Measurements from ENCODE around the gene DUSP3. TPM values are rescaled to one million over a fixed set of nuclear protein-coding genes. Genes with fewer than 3 reads are reported as not detected.

DUSP3 gene
- 10 to 100 TPM; 12.2 to 13.5 TPM for total RNA-seq

- Mint-ChIP-seq H3K4me3 (peak within 1 kb of the TSS; percentile 78), H3K27me3 (ENCODE audit: low read depth) (peaks cover 13% of the 10 kb centered on the region), H3K9me3 (no peaks in the 10 kb centered on the region), H3K4me1 (ENCODE audit: low read depth) (peaks cover 9% of the 10 kb centered on the region), H3K36me3 (ENCODE audit: low read depth) (peaks cover 1% of the 10 kb centered on the region), H3K27ac (no peak within 1 kb of the TSS)
- DNase-seq, result peak; percentile 70
- CTCF ChIA-PET, result interaction anchor here (1.0 kb wide), 2 partner anchors 12 to 13 kb away, joined by 3 to 4 read pairs; no protein-coding TSS in a partner anchor
- intact Hi-C loops (cut with micrococcal nuclease), result loop anchor here (2.0 kb wide), 1 partner anchor 68 kb away; the partner anchor contains the start of gene CD300LG
Measured at GRCh38 chr17:43778337-43779144, at the start of gene DUSP3. Gene DUSP3, minus strand, starts transcription at chr17:43778977. Its CDS starts 53 bp downstream, at chr17:43778924.

GRCh38 chr17:43827596-43827995, 48.8 kb upstream of the DUSP3 start:
- H3K4me1 Mint-ChIP-seq (ENCODE audit: low read depth), result peaks cover 8% of the 10 kb centered on the region
- no peak overlapping the region for H3K27ac Mint-ChIP-seq
- no peaks in the 10 kb centered on the region for H3K36me3 Mint-ChIP-seq (ENCODE audit: low read depth)
- no peaks in the 10 kb centered on the region for H3K9me3 Mint-ChIP-seq
- CTCF ChIA-PET, result no interaction called here
- DNase-seq, result no peak
- intact Hi-C loops (cut with micrococcal nuclease), result no loop called here
- H3K4me3 Mint-ChIP-seq, result no peak overlapping the region
- H3K27me3 Mint-ChIP-seq (ENCODE audit: low read depth), result peaks cover 14% of the 10 kb centered on the region

GRCh38 chr17:43826206-43826605, 47.4 kb upstream of the DUSP3 start:
- CTCF ChIA-PET, result interaction anchor here (1.3 kb wide), 1 partner anchor 20 kb away, joined by 3 read pairs; no protein-coding TSS in a partner anchor
- no peaks in the 10 kb centered on the region for H3K36me3 Mint-ChIP-seq (ENCODE audit: low read depth)
- DNase-seq, result no peak
- intact Hi-C loops (cut with micrococcal nuclease), result no loop called here
- no peaks in the 10 kb centered on the region for H3K9me3 Mint-ChIP-seq
- H3K27ac Mint-ChIP-seq, result no peak overlapping the region
- no peak overlapping the region for H3K4me3 Mint-ChIP-seq
- H3K27me3 Mint-ChIP-seq (ENCODE audit: low read depth), result peaks cover 4% of the 10 kb centered on the region
- H3K4me1 Mint-ChIP-seq (ENCODE audit: low read depth), result peaks cover 5% of the 10 kb centered on the region

GRCh38 chr17:43825567-43825966, 46.8 kb upstream of the DUSP3 start:
- Mint-ChIP-seq H3K9me3 (no peaks in the 10 kb centered on the region), H3K27me3 (ENCODE audit: low read depth) (no peaks in the 10 kb centered on the region), H3K4me3 (no peak overlapping the region), H3K36me3 (ENCODE audit: low read depth) (no peaks in the 10 kb centered on the region), H3K4me1 (ENCODE audit: low read depth) (peaks cover 1% of the 10 kb centered on the region), H3K27ac (no peak overlapping the region)
- intact Hi-C loops (cut with micrococcal nuclease), result no loop called here
- no peak for DNase-seq
- CTCF ChIA-PET, result interaction anchor here (1.3 kb wide), 1 partner anchor 21 kb away, joined by 3 read pairs; no protein-coding TSS in a partner anchor

GRCh38 chr17:43823350-43824084, 44.7 kb upstream of the DUSP3 start:
- no peaks in the 10 kb centered on the region for H3K27me3 Mint-ChIP-seq (ENCODE audit: low read depth)
- DNase-seq, result no peak
- no peak overlapping the region for H3K4me3 Mint-ChIP-seq
- H3K36me3 Mint-ChIP-seq (ENCODE audit: low read depth), result no peaks in the 10 kb centered on the region
- no peaks in the 10 kb centered on the region for H3K9me3 Mint-ChIP-seq
- intact Hi-C loops (cut with micrococcal nuclease), result no loop called here
- no peaks in the 10 kb centered on the region for H3K4me1 Mint-ChIP-seq (ENCODE audit: low read depth)
- CTCF ChIA-PET, result interaction anchor here (0.5 to 1.2 kb wide), 2 partner anchors 22 to 60 kb away, joined by 3 to 4 read pairs; no protein-coding TSS in a partner anchor
- no peak overlapping the region for H3K27ac Mint-ChIP-seq

GRCh38 chr17:43822570-43823190, 43.9 kb upstream of the DUSP3 start:
- H3K4me3 Mint-ChIP-seq, result no peak overlapping the region
- H3K4me1 Mint-ChIP-seq (ENCODE audit: low read depth), result no peaks in the 10 kb centered on the region
- CTCF ChIA-PET, result interaction anchor here (0.5 kb wide), 1 partner anchor 60 kb away, joined by 3 read pairs; no protein-coding TSS in a partner anchor
- H3K9me3 Mint-ChIP-seq, result no peaks in the 10 kb centered on the region
- DNase-seq, result no peak
- H3K27ac Mint-ChIP-seq, result no peak overlapping the region
- intact Hi-C loops (cut with micrococcal nuclease), result no loop called here
- no peaks in the 10 kb centered on the region for H3K27me3 Mint-ChIP-seq (ENCODE audit: low read depth)
- no peaks in the 10 kb centered on the region for H3K36me3 Mint-ChIP-seq (ENCODE audit: low read depth)

GRCh38 chr17:43820759-43821158, 42.0 kb upstream of the DUSP3 start:
- CTCF ChIA-PET, result no interaction called here
- intact Hi-C loops (cut with micrococcal nuclease), result no loop called here
- Mint-ChIP-seq H3K4me1 (ENCODE audit: low read depth) (no peaks in the 10 kb centered on the region), H3K9me3 (no peaks in the 10 kb centered on the region), H3K4me3 (no peak overlapping the region), H3K36me3 (ENCODE audit: low read depth) (no peaks in the 10 kb centered on the region), H3K27me3 (ENCODE audit: low read depth) (no peaks in the 10 kb centered on the region), H3K27ac (no peak overlapping the region)
- no peak for DNase-seq

GRCh38 chr17:43818966-43819365, 40.2 kb upstream of the DUSP3 start:
- Mint-ChIP-seq H3K9me3 (no peaks in the 10 kb centered on the region), H3K27ac (no peak overlapping the region), H3K36me3 (ENCODE audit: low read depth) (no peaks in the 10 kb centered on the region), H3K27me3 (ENCODE audit: low read depth) (no peaks in the 10 kb centered on the region), H3K4me1 (ENCODE audit: low read depth) (no peaks in the 10 kb centered on the region), H3K4me3 (no peak overlapping the region)
- intact Hi-C loops (cut with micrococcal nuclease), result no loop called here
- no peak for DNase-seq
- CTCF ChIA-PET, result interaction anchor here (0.7 kb wide), 1 partner anchor 363 kb away, joined by 4 read pairs; no protein-coding TSS in a partner anchor

- no peaks in the 10 kb centered on the region for H3K9me3 Mint-ChIP-seq
Measured at GRCh38 chr17:43817826-43818225, 39.0 kb upstream of the DUSP3 start.

GRCh38 chr17:43816336-43817320, 37.9 kb upstream of the DUSP3 start:
- intact Hi-C loops (cut with micrococcal nuclease), result no loop called here
- Mint-ChIP-seq H3K27me3 (ENCODE audit: low read depth) (no peaks in the 10 kb centered on the region), H3K9me3 (no peaks in the 10 kb centered on the region), H3K4me1 (ENCODE audit: low read depth) (no peaks in the 10 kb centered on the region), H3K27ac (no peak overlapping the region), H3K36me3 (ENCODE audit: low read depth) (no peaks in the 10 kb centered on the region), H3K4me3 (no peak overlapping the region)
- CTCF ChIA-PET, result interaction anchor here (0.5 to 0.8 kb wide), 4 partner anchors 17 to 320 kb away, joined by 3 read pairs; no protein-coding TSS in a partner anchor
- no peak for DNase-seq

More at GRCh38 chr17:43817826-43818225, 39.0 kb upstream of the DUSP3 start:
- H3K27me3 Mint-ChIP-seq (ENCODE audit: low read depth), result no peaks in the 10 kb centered on the region
- no peaks in the 10 kb centered on the region for H3K36me3 Mint-ChIP-seq (ENCODE audit: low read depth)
- CTCF ChIA-PET, result interaction anchor here (0.8 to 1.1 kb wide), 3 partner anchors 23 to 52 kb away, joined by 3 to 5 read pairs (median 5); partner anchors contain the start of gene CD300LG
- no peaks in the 10 kb centered on the region for H3K4me1 Mint-ChIP-seq (ENCODE audit: low read depth)
- DNase-seq, result no peak
- no peak overlapping the region for H3K4me3 Mint-ChIP-seq
- no peak overlapping the region for H3K27ac Mint-ChIP-seq
- intact Hi-C loops (cut with micrococcal nuclease), result no loop called here

- no peak overlapping the region for H3K4me3 Mint-ChIP-seq
- CTCF ChIA-PET, result interaction anchor here (0.6 to 0.9 kb wide), 3 partner anchors 26 to 270 kb away, joined by 3 to 4 read pairs (median 3); no protein-coding TSS in a partner anchor
- no peak overlapping the region for H3K27ac Mint-ChIP-seq
- H3K9me3 Mint-ChIP-seq, result no peaks in the 10 kb centered on the region
- no peaks in the 10 kb centered on the region for H3K27me3 Mint-ChIP-seq (ENCODE audit: low read depth)
- intact Hi-C loops (cut with micrococcal nuclease), result no loop called here
- no peaks in the 10 kb centered on the region for H3K36me3 Mint-ChIP-seq (ENCODE audit: low read depth)
- DNase-seq, result no peak
- no peaks in the 10 kb centered on the region for H3K4me1 Mint-ChIP-seq (ENCODE audit: low read depth)
Measured at GRCh38 chr17:43814714-43815113, 35.9 kb upstream of the DUSP3 start.
